Measurements from ENCODE around the gene ZKSCAN2.
A peak's percentile ranks its signal among the peaks of the same experiment; 100 is the strongest.

GRCh38 chr16:25257470-25257955, at the start of gene ZKSCAN2:
- TF ChIP-seq GMEB1 (CRISPR knock-in tag; IDR thresholded peaks at IDR 0.05), result peak; percentile 64
- TF ChIP-seq ZNF324 (CRISPR knock-in tag; IDR thresholded peaks at IDR 0.05), result no peak
- peak; percentile 96; the same call in 1 of the 2 replicates for TF ChIP-seq VEZF1 (CRISPR knock-in tag; IDR thresholded peaks at IDR 0.05)
- TF ChIP-seq CCAR2 (IDR thresholded peaks at IDR 0.05; ENCODE audit: low read depth, low read length), result no peak
